Natural killer cell (primary cell): ENCODE measurements around the gene PAF1. TPM values are rescaled to one million over a fixed set of nuclear protein-coding genes. Genes with fewer than 3 reads are reported as not detected.

Source experiments
- ATAC-seq, 3 donors: fragments of 150-1000 bp in 2 of 3; fragments of 200-7000 bp in 1 of 3; cut with Tn5 transposase; 1 replicate in 1 of 3; 2 replicates in 2 of 3; pipeline ENCODE4 v1.10.0; 2021; ENCODE audit warnings: mild to moderate bottlenecking in 2 of 3, moderate library complexity in 2 of 3
- DNase-seq, 2 donors: peaks; one replicate each; pipeline versions ENCODE4 v3.0.0 to v3.0.0-alpha.2; 2013 to 2021; ENCODE audit warnings: mixed read lengths in 1 of 2
- H3K27ac ChIP-seq: one replicate; pipeline ENCODE4 v1.5.1; 2013; ENCODE audit warnings: mild to moderate bottlenecking, low read length
- H3K27me3 ChIP-seq: one replicate; pipeline ENCODE4 v1.6.1; 2013; ENCODE audit warnings: low read length; ENCODE audit not compliant: control insufficient read depth, insufficient read depth
- H3K36me3 ChIP-seq: one replicate; pipeline ENCODE4 v1.6.1; 2013; ENCODE audit warnings: low read length; ENCODE audit not compliant: control insufficient read depth, insufficient read depth
- H3K4me1 ChIP-seq: one replicate; pipeline ENCODE4 v1.6.1; 2013; ENCODE audit warnings: low read length; ENCODE audit not compliant: control insufficient read depth, insufficient read depth
- H3K4me3 ChIP-seq: one replicate; pipeline ENCODE4 v1.5.1; 2013; ENCODE audit warnings: low read length
- H3K9me3 ChIP-seq: one replicate; pipeline ENCODE4 v1.6.1; 2013; ENCODE audit warnings: low read length; ENCODE audit not compliant: control insufficient read depth, insufficient read depth
- H3K27ac Mint-ChIP-seq, 2 donors: one replicate each; pipeline ENCODE4 v1.8.0; 2022; ENCODE audit warnings: mild to moderate bottlenecking in 2 of 2, mixed read lengths in 2 of 2, moderate library complexity in 1 of 2
- H3K27me3 Mint-ChIP-seq, 2 donors: one replicate each; pipeline ENCODE4 v1.8.0; 2022; ENCODE audit warnings: low read depth in 2 of 2, mixed read lengths in 2 of 2
- H3K36me3 Mint-ChIP-seq: one replicate; pipeline ENCODE4 v1.8.0; 2022; ENCODE audit warnings: mixed read lengths
- H3K4me1 Mint-ChIP-seq, 2 donors: one replicate each; pipeline ENCODE4 v1.8.0; 2022; ENCODE audit warnings: mixed read lengths in 2 of 2
- H3K4me3 Mint-ChIP-seq: one replicate; pipeline ENCODE4 v1.8.0; 2022; ENCODE audit warnings: mild to moderate bottlenecking, moderate library complexity, mixed read lengths
- H3K9me3 Mint-ChIP-seq, 2 donors: one replicate each; pipeline ENCODE4 v1.8.0; 2022; ENCODE audit warnings: mixed read lengths in 2 of 2
- CTCF ChIP-seq: fragments of 200-600 bp; IDR thresholded peaks from one replicate; pipeline ENCODE4 v1.8.0; 2022; ENCODE audit warnings: antibody characterized with exemption
- WGBS: methylation state at CpG from one replicate; pipeline ENCODE4 v1.1.7; 2013; ENCODE audit warnings: missing lambda C conversion rate; ENCODE audit not compliant: insufficient coverage; 5-methylcytosine and 5-hydroxymethylcytosine counted together
- intact Hi-C: fragments of 100-400 bp; cut with micrococcal nuclease; formaldehyde crosslinking; loops from one replicate; pipeline ENCODE4 v1.14.2; 2022
- total RNA-seq, 4 donors: library from RNA; stranded (reverse); fragments of 120-200 nt in 1 of 4; gene quantifications; one replicate each; pipeline versions ENCODE4 v1.2.3 to v1.2.4, GENCODE V29; 2013 to 2022

Gene PAF1
- total RNA-seq, 3 donors from 2014 or later (not counting 1 experiment from before 2014, with no cell fraction given), result 54.3 to 80.9 (median 68.3) TPM

- Histone ChIP-seq H3K36me3 (peaks cover 16% of the 10 kb centered on the region), H3K9me3 (no peaks in the 10 kb centered on the region), H3K27me3 (no peaks in the 10 kb centered on the region), H3K4me1 (peaks cover 75% of the 10 kb centered on the region), H3K27ac (peak overlapping the region; percentile 96), H3K4me3 (peak overlapping the region; percentile 92)
- no peaks in the 10 kb centered on the region for H3K9me3 Mint-ChIP-seq
- intact Hi-C loops, result no loop called here
- DNase-seq, result no peak
- no peak for ATAC-seq
- H3K27ac Mint-ChIP-seq, result peak overlapping the region; percentile 96 to 97
- TF ChIP-seq CTCF, result no peak
- H3K4me3 Mint-ChIP-seq, result peak overlapping the region; percentile 97
- H3K27me3 Mint-ChIP-seq, result no peaks in the 10 kb centered on the region
- peaks cover 7% of the 10 kb centered on the region for H3K36me3 Mint-ChIP-seq
- WGBS, result under 1% methylated on average over 14 of the region's 14 CpGs
- H3K4me1 Mint-ChIP-seq, result peaks cover 60 to 80% of the 10 kb centered on the region in 2 donors
Observed at GRCh38 chr19:39407410-39407659, 16.4 kb upstream of the PAF1 start.

- intact Hi-C loops, result no loop called here
- Mint-ChIP-seq H3K9me3 (no peaks in the 10 kb centered on the region), H3K27me3 (no peaks in the 10 kb centered on the region), H3K4me3 (peak within 1 kb of the TSS; percentile 97), H3K4me1 (peaks cover 60 to 80% of the 10 kb centered on the region in 2 donors), H3K36me3 (peaks cover 7% of the 10 kb centered on the region), H3K27ac (peak within 1 kb of the TSS; percentile 96 to 97)
- Histone ChIP-seq H3K27me3 (no peaks in the 10 kb centered on the region), H3K9me3 (no peaks in the 10 kb centered on the region), H3K4me3 (peak within 1 kb of the TSS; percentile 92), H3K36me3 (peaks cover 16% of the 10 kb centered on the region), H3K4me1 (peaks cover 79% of the 10 kb centered on the region), H3K27ac (peak within 1 kb of the TSS; percentile 96)
- WGBS, result 0% methylated on average over 56 of the region's 56 CpGs
- DNase-seq, result peak; percentile 89 to 93
- peak; percentile 13 to 46 (median 31) for ATAC-seq
- no peak for TF ChIP-seq CTCF
Observed at GRCh38 chr19:39406656-39407409, 15.9 kb upstream of the PAF1 start, which contains the start of gene ZFP36. Gene ZFP36 (plus strand): TSS chr19:39406847. CDS start chr19:39406905, 58 bp downstream.

DNA sequence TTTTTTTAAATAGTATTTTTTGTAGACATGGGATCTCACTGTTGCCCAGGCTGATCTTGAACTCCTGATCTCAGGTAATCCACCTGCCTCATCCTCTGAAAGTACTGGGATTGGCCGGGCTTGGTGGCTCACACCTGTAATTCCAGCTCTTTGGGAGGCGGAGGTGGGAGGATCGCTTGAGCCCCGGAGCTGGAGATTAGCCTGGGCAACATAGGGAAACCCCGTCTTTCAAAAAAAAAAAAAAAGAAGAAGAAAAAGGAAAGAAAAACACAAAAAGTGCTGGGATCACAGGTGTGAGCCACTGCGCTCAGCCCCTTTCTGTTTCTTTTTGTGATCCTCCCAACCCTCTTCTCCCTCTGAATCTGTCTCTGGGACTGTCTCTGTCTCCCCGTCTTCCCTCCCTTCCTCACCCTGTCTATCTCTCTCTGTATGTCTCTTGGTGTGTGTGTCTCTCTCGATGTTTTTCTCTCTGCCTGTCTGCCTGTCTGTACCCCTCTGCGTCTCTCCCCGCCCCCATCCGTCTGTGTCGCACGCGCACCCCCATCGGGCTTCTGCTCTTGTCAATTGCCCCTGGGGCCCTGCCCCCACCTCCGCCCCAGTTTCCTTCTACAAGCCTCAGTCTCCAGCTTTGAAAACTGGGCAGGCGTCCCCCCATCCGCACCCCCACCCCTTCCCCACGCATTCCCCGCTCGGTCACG, 15.2 kb upstream of the PAF1 start:
- peak overlapping the region; percentile 96 for H3K27ac ChIP-seq
- peaks cover 7% of the 10 kb centered on the region for H3K36me3 Mint-ChIP-seq
- H3K4me1 ChIP-seq, result peaks cover 79% of the 10 kb centered on the region
- H3K36me3 ChIP-seq, result peaks cover 16% of the 10 kb centered on the region
- H3K9me3 Mint-ChIP-seq, result no peaks in the 10 kb centered on the region
- 13% methylated on average over 21 of the region's 22 CpGs for whole genome bisulfite sequencing
- H3K4me1 Mint-ChIP-seq, result peaks cover 60 to 80% of the 10 kb centered on the region in 2 donors
- intact Hi-C loops, result no loop called here
- ATAC-seq (peak in 2 of 3 donors; percentile 2 to 4), DNase-seq (peak; percentile 72 to 92)
- peak overlapping the region; percentile 96 to 97 for H3K27ac Mint-ChIP-seq
- no peaks in the 10 kb centered on the region for H3K27me3 ChIP-seq
- no peaks in the 10 kb centered on the region for H3K27me3 Mint-ChIP-seq
- H3K4me3 Mint-ChIP-seq, result peak overlapping the region; percentile 85
- peak overlapping the region; percentile 92 for H3K4me3 ChIP-seq
- TF ChIP-seq CTCF, result no peak
- no peaks in the 10 kb centered on the region for H3K9me3 ChIP-seq
